Neural progenitor cell (in vitro differentiated cells): ENCODE results near the gene REEP1.

ENCODE experiments used
- CTCF ChIP-seq: fragments of 200-600 bp; sonication (generic); IDR thresholded peaks from 2 replicates; pipeline ENCODE4 v1.5.1; 2017; ENCODE audit warnings: antibody characterized with exemption, mild to moderate bottlenecking
- EZH2 ChIP-seq: fragments of 200-600 bp; sonication (generic); IDR thresholded peaks from 2 replicates; pipeline ENCODE4 v1.6.1; 2017; ENCODE audit warnings: antibody characterized with exemption, mild to moderate bottlenecking, moderate library complexity

GRCh38 chr2:86291328-86291662 lies 46.1 kb downstream of the REEP1 start:
- TF ChIP-seq EZH2 (no peak), CTCF (no peak)
